Immature natural killer cell (primary cell): ENCODE data around the gene TTC7B. TPM values are rescaled to one million over a fixed set of nuclear protein-coding genes. Genes with fewer than 3 reads are reported as not detected.

ENCODE experiments used
- DNase-seq, 3 donors: peaks; one replicate each; pipeline ENCODE4 v3.0.0; 2022; ENCODE audit warnings: mixed read lengths in 1 of 3
- H3K27ac Mint-ChIP-seq, 6 donors: one replicate each; pipeline ENCODE4 v1.8.0; 2020; ENCODE audit warnings: mixed read lengths in 6 of 6, mild to moderate bottlenecking in 5 of 6, inconsistent platforms in 4 of 6, moderate library complexity in 3 of 6
- H3K27me3 Mint-ChIP-seq, 3 donors: one replicate each; pipeline ENCODE4 v1.8.0; 2020 to 2021; ENCODE audit warnings: low read depth in 3 of 3, mild to moderate bottlenecking in 3 of 3, mixed read lengths in 3 of 3, moderate library complexity in 3 of 3, inconsistent platforms in 1 of 3
- H3K36me3 Mint-ChIP-seq, 3 donors: one replicate each; pipeline ENCODE4 v1.8.0; 2020; ENCODE audit warnings: mixed read lengths in 3 of 3, inconsistent platforms in 2 of 3, mild to moderate bottlenecking in 2 of 3
- H3K4me1 Mint-ChIP-seq, 2 donors: one replicate each; pipeline ENCODE4 v1.8.0; 2020; ENCODE audit warnings: inconsistent platforms in 2 of 2, mild to moderate bottlenecking in 2 of 2, mixed read lengths in 2 of 2, moderate library complexity in 1 of 2
- H3K4me3 Mint-ChIP-seq, 5 donors: one replicate each; pipeline ENCODE4 v1.8.0; 2020; ENCODE audit warnings: mild to moderate bottlenecking in 5 of 5, mixed read lengths in 5 of 5, inconsistent platforms in 3 of 5, moderate library complexity in 3 of 5
- H3K9me3 Mint-ChIP-seq, 6 donors: one replicate each; pipeline ENCODE4 v1.8.0; 2020; ENCODE audit warnings: mild to moderate bottlenecking in 6 of 6, mixed read lengths in 6 of 6, inconsistent platforms in 4 of 6, moderate library complexity in 3 of 6
- polyA plus RNA-seq, 3 donors: library from polyadenylated mRNA; unstranded; fragments of 300-500 nt; fragmentation: Illumina TruSeq; gene quantifications; one replicate each; pipeline ENCODE4 v1.2.3, GENCODE V29; 2021

TTC7B gene
- polyA plus RNA-seq, 3 donors from 2014 or later = 1.0 to 1.1 TPM; not detected in 1

DNA sequence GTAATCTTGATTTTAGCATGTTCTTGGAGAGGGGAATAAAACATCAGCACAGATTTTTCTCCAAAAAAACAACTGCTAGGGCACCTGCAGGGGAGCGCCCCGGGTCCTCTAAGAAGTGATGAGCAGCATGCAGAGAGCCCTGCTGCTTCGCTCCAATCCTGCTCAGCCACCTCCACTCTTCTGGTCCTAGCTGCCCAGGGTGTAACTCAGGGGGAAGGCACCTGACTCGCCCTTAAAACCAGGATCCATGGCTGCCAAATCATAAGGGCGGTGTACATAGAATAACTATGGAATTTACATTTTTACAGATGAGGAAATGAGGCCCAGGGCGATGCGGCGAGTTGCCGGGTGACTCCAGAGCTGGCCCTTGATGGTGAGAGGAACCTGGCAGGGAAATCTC lies 214.7 kb downstream of the TTC7B start:
- DNase-seq = no peak
- Mint-ChIP-seq H3K27ac (no peak overlapping the region), H3K4me1 (no peaks in the 10 kb centered on the region), H3K36me3 (no peaks in the 10 kb centered on the region), H3K27me3 (peaks cover 6 to 17% (median 8%) of the 10 kb centered on the region in 3 donors), H3K4me3 (no peak overlapping the region), H3K9me3 (no peaks in the 10 kb centered on the region)

DNA sequence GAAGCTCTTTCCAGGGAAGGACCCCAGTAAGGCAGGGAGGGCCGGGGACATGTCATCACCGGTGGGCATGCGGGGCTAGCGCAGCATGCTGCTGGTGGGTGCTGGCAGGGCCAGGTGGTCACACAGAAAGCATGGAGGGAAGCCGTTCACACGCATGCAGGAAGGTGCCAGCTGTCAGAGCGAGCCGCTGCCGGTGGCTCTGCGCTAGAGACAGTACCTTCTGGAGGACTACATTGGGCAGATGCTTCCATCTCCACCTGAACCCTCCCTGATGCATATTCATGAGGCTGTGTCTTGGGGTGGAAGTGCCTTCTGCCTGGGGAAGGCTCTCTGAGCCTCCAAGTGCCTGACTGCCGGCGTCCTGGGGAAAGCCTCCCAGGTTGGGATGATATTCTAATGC lies 215.6 kb downstream of the TTC7B start:
- no peaks in the 10 kb centered on the region for H3K9me3 Mint-ChIP-seq
- H3K4me3 Mint-ChIP-seq = no peak overlapping the region
- H3K27ac Mint-ChIP-seq = no peak overlapping the region
- H3K36me3 Mint-ChIP-seq = no peaks in the 10 kb centered on the region
- no peaks in the 10 kb centered on the region for H3K4me1 Mint-ChIP-seq
- DNase-seq = no peak
- H3K27me3 Mint-ChIP-seq = peaks cover 6 to 17% (median 8%) of the 10 kb centered on the region in 3 donors

DNA sequence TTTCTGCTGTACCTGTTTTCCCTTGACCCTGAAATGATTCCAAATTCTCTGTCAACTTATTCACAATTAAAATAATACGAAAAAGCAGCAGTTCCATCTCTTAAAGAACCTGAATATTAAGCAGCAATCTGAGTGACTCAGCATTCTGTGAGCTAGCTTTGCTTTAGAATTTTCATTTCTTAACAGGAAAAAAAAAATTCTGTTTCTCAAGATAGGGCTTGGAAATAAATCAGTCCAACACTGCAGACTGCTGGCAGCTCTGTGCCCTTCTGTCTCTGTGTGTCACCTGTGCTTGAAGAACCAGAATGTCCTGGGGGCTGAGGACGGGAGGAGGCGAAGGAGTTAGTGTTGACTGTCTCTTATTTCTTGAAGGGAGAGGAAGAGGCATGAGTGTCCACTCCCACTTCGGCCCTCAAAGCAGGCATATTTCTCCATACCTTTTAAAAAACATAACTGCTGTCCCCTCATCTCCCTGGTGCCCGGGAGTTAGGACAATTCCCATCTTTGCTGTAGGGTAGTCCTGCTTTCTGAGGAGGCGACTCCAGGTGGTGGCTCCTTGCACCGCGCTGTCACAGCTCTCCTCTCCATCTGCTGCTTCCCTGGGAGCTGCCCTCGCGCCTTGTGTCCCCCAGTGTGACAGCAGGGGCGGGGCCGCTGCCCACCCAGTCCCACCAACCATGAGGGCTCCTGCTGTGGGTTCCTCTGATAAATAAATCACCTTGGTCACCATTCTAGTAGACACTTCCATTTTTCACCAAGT lies 216.3 kb downstream of the TTC7B start:
- peaks cover 4 to 13% (median 6%) of the 10 kb centered on the region in 3 donors for H3K27me3 Mint-ChIP-seq
- no peak overlapping the region for H3K27ac Mint-ChIP-seq
- no peak for DNase-seq
- H3K4me3 Mint-ChIP-seq = no peak overlapping the region
- no peaks in the 10 kb centered on the region for H3K4me1 Mint-ChIP-seq
- no peaks in the 10 kb centered on the region for H3K9me3 Mint-ChIP-seq
- H3K36me3 Mint-ChIP-seq = no peaks in the 10 kb centered on the region

DNA sequence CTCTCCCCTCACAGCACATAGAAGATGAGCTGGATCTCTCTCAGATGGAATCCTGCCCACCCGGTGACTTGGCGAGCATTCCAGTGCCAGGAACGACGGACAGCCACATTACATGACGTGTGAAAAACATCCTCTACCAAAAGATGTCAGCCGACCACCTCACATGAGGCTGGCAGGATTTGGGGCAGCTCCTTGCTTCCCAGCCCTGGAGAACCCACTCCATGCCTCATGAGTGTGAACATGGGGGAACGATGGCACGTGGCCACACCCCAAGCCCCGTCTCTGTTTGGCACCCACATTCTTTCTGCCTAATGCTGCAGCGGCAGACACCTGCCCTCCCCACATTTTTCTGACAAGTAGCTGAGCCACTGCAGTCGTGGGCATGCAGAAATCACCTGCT lies 216.9 kb downstream of the TTC7B start:
- Mint-ChIP-seq H3K36me3 (no peaks in the 10 kb centered on the region), H3K27ac (no peak overlapping the region), H3K9me3 (no peaks in the 10 kb centered on the region), H3K27me3 (peaks cover 2 to 13% (median 6%) of the 10 kb centered on the region in 3 donors), H3K4me3 (no peak overlapping the region), H3K4me1 (no peaks in the 10 kb centered on the region)
- no peak for DNase-seq

DNA sequence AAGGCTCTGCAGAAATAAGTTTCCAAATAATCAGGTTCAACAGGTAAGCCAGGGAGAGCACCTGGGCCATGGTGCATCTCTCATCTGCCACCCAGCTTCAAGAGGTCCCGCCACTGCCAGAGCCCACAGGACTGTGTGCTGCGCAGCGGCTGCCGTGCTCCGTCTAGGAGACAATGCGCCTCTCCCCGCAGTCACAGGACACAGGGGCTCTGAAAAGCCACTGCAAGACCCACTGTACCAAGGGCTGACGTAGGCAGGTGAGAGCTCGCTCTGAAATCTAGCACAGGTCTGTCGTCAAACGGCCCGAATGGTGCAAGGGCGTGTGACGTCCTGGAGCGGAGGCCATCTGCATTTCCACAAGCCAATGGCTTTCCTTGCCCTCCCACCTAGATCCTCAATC lies 218.3 kb downstream of the TTC7B start:
- Mint-ChIP-seq H3K4me1 (no peaks in the 10 kb centered on the region), H3K36me3 (no peaks in the 10 kb centered on the region), H3K9me3 (no peaks in the 10 kb centered on the region), H3K4me3 (no peak overlapping the region), H3K27me3 (peaks cover 2 to 12% (median 2%) of the 10 kb centered on the region in 3 donors), H3K27ac (no peak overlapping the region)
- DNase-seq = no peak

DNA sequence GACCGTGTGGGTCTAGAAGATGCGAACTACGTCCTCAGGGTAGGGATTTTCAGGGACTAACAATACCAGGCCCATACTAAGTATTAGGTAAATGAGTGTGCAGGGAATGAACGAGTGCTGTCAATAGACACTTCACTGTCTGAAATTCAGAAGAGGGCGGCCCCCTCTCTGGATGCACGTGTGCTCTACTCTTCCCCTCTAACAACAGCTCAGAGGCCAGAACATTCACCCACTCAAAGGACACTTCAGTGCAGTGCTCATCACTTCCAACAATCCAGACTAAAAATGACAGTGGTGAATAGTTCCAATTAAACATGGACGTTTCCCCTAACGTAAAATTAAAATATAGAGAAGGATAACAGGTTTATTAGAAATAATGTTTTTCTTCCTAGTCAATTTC lies 219.5 kb downstream of the TTC7B start:
- no peaks in the 10 kb centered on the region for H3K4me1 Mint-ChIP-seq
- no peaks in the 10 kb centered on the region for H3K36me3 Mint-ChIP-seq
- no peak for DNase-seq
- no peak overlapping the region for H3K27ac Mint-ChIP-seq
- H3K27me3 Mint-ChIP-seq = peaks cover 2 to 8% (median 2%) of the 10 kb centered on the region in 3 donors
- H3K4me3 Mint-ChIP-seq = no peak overlapping the region
- no peaks in the 10 kb centered on the region for H3K9me3 Mint-ChIP-seq

DNA sequence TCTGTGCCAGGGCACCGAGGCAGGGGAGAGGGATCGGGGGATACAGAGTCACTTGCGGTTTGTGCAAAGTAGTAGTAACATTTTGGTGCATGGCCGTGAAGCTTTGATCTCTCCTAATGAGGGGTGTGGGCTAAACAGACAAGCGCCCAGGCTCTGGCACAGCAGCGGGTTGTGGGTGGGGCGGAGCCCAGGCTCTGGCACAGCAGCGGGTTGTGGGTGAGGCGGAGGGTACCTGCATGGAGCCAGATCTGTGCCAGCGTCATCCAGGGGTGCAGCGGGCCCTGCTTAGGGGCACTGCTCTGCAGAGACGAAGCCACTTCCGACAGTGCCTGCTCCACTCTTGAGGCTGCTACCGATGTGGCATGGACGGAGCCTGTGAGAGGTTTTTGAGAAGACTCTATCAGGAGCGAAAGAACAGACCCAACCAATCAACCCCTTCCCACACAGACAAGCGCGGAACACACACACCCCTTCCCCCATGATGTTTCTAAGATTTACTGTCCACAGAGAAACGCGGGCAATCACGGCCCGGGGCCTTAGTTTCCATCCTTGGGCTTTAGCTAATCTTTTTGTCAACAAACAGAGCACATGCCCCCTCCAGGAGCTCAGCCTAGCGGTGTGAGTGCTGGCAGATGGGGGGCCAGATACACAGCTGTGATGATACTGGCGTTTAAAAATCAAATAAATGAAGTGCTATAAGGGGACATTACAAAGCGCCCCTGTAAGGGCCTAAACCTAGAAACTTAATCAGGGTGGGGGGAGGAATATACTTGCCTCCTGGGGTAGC lies 222.8 kb downstream of the TTC7B start:
- peaks cover 0 to 3% (median 2%) of the 10 kb centered on the region in 3 donors for H3K27me3 Mint-ChIP-seq
- no peaks in the 10 kb centered on the region for H3K4me1 Mint-ChIP-seq
- H3K36me3 Mint-ChIP-seq = no peaks in the 10 kb centered on the region
- H3K9me3 Mint-ChIP-seq = no peaks in the 10 kb centered on the region
- no peak for DNase-seq
- no peak overlapping the region for H3K4me3 Mint-ChIP-seq
- H3K27ac Mint-ChIP-seq = no peak overlapping the region

DNA sequence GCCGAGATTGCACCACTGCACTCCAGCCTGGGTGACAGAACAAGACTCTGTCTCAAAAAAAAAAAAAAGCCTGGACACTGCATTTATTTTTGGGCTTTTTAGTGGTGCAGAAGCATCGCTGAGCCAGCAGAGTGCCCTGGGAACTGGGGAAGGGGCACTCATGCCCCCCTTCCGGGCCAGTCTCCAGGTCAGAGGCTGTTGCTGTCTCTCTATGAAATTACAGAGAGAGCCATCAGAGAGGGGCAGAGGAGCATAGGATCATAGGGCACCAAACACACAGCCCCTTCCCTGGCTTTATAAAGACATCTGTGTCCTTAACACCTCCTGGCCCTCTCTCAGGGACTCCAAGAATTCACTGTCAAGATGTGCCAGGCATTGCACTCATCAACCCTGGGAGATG lies 223.6 kb downstream of the TTC7B start:
- H3K27me3 Mint-ChIP-seq = peaks cover 0 to 3% (median 2%) of the 10 kb centered on the region in 3 donors

DNA sequence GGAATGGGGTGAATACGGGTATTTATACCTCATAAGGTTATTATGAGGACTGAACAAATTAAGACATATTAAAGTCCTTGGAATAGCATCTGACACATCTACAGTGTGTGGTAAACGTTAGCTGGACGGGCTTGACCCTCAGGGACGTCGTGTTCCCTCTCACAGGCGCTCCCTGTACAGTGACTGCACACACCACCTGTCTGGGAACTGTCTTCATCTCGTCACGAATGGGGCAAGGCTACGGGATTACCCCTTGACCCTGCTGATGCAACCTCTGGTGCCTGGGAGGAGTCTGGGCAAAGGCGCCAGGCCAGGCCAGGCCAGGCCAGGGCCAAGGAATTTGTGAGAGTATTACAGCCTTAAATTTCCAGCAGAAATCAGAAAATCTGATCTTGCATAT lies 228.3 kb downstream of the TTC7B start:
- Mint-ChIP-seq H3K4me1 (no peaks in the 10 kb centered on the region), H3K4me3 (no peak overlapping the region), H3K27me3 (peaks cover 0 to 2% (median 0%) of the 10 kb centered on the region in 3 donors), H3K27ac (no peak overlapping the region), H3K36me3 (no peaks in the 10 kb centered on the region), H3K9me3 (no peaks in the 10 kb centered on the region)
- DNase-seq = no peak

More for the DNA sequence above, 223.6 kb downstream of the TTC7B start:
- H3K4me1 Mint-ChIP-seq = no peaks in the 10 kb centered on the region
- H3K9me3 Mint-ChIP-seq = no peaks in the 10 kb centered on the region
- H3K4me3 Mint-ChIP-seq = no peak overlapping the region
- DNase-seq = no peak
- H3K27ac Mint-ChIP-seq = no peak overlapping the region
- no peaks in the 10 kb centered on the region for H3K36me3 Mint-ChIP-seq

DNA sequence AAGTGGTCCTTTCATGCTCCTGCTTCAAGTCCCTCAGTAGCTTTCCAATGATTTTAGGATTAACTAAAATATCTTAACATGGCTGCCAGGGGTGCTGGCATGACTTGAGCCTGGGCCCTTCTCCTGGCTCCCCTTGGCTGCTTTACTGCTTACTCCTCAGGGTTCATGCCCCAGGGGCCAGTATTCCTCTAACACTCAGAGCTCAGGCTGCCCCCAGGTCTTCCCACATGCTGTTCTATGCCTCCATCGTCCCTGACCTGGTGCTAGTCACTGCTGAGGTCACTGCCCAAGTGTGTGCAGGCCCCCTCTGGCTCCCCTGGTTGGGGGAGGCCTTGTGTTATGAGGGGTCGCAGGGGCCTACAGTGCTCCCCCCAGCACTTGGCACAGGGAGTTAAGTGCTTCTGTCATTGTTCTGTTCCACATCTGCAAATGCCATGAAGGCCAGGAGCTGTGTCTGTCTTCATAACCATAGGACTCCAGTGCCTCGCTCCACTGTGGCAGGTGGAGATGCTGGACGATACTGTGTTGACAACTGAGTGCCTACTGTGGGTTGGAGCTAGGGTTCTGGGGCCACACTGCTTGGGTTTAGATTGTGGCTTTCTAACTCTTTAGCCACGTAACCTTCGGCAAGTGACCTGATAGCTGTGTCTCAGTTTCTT lies 228.8 kb downstream of the TTC7B start:
- H3K27ac Mint-ChIP-seq = no peak overlapping the region
- no peak overlapping the region for H3K4me3 Mint-ChIP-seq
- no peaks in the 10 kb centered on the region for H3K4me1 Mint-ChIP-seq
- H3K27me3 Mint-ChIP-seq = peaks cover 0 to 2% (median 0%) of the 10 kb centered on the region in 3 donors
- H3K9me3 Mint-ChIP-seq = no peaks in the 10 kb centered on the region
- DNase-seq = no peak
- no peaks in the 10 kb centered on the region for H3K36me3 Mint-ChIP-seq

DNA sequence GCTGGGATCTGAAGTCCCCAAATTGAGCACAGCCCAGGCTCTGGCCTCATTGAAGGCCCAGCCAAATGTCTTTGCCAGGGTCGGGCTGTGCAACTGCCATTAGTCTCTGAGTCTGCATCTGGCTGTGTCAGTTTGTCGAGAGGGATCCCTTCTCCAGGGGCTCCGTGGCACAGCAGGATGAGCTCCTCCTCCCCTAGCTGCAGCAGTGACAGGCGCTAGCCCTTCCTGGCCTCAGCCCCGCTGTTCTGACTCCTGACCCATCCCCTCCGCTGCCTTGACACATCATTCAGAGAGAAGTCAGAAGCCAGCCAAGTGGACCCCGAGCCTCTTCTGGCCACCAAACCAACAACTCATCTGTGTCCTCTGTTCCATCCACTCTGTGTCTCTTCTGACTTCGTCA lies 231.1 kb downstream of the TTC7B start:
- no peaks in the 10 kb centered on the region for H3K4me1 Mint-ChIP-seq

DNA sequence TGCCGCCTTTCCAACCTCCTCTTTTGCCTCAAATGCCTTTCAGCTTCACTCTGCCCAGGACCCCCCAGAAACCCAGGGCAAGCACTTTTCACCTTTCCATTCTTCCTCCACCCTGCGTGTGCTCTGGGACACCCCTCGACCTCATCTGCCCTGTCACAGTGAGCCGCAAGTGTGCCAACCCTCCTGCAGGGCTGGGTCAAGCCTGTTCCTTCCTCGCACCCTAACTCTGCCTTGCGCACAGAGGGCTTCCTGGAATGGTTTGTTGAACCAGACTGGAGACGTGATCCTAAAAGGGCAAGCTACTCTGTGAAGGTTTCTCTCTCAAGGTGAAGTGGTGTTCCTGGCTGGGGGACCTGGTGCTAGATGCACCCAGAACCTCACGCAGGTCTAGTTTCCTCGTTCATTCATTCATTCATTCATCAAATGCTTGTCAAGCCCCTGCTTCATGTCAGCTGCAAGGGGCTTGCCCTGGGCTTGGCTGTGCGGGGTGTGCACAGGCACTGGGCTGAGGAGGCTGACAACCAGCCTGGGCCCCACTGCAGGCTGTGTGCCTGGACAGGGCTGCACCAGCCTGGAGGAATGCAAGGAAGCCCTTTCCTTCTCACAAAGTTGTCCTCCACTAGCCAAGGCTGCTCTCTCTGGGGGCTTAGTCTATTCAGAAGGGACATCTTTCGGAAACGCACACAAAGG lies 232.2 kb downstream of the TTC7B start:
- Mint-ChIP-seq H3K27me3 (peaks cover 0 to 2% (median 0%) of the 10 kb centered on the region in 3 donors), H3K4me1 (no peaks in the 10 kb centered on the region), H3K4me3 (no peak overlapping the region), H3K36me3 (no peaks in the 10 kb centered on the region), H3K27ac (no peak overlapping the region), H3K9me3 (no peaks in the 10 kb centered on the region)
- DNase-seq = no peak

More for the DNA sequence above, 231.1 kb downstream of the TTC7B start:
- Mint-ChIP-seq H3K36me3 (no peaks in the 10 kb centered on the region), H3K27ac (no peak overlapping the region), H3K27me3 (peaks cover 0 to 2% (median 0%) of the 10 kb centered on the region in 3 donors), H3K9me3 (no peaks in the 10 kb centered on the region), H3K4me3 (no peak overlapping the region)
- DNase-seq = no peak

DNA sequence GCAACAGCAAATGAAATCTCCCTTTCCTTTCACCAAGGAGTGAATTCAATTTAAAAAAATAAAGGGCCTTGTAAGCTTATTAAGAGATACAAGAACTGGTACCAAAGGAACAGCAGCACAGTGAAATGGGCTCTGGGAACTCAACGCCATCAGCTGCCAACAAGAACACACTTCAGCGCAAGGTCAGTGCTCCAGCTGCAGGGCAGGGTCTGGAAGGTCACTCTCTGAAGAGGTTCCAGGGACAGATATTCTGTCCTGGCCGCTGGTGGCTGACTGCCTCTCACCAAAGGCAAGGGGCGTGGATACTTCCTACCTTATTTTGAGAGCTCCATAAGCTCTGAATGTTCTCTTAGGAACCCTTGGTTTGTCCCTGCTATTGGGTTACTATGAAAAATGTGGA lies 232.8 kb downstream of the TTC7B start:
- Mint-ChIP-seq H3K36me3 (no peaks in the 10 kb centered on the region), H3K27ac (no peak overlapping the region), H3K4me3 (no peak overlapping the region), H3K4me1 (no peaks in the 10 kb centered on the region), H3K27me3 (peaks cover 0 to 2% (median 0%) of the 10 kb centered on the region in 3 donors), H3K9me3 (no peaks in the 10 kb centered on the region)
- DNase-seq = no peak
